Stomach (tissue), 9 donors: ENCODE data around the gene SNRNP35. TPM values are rescaled to one million over a fixed set of nuclear protein-coding genes. Genes with fewer than 3 reads are reported as not detected.
"Not testable (repeated sequence)": the region's sequence is repeated elsewhere in the genome, so short reads cannot be mapped to it uniquely, and the experiment has no call there.

Source experiments
- DNase-seq, 2 donors: peaks; one replicate each; pipeline versions ENCODE4 v3.0.0 to v3.0.0-alpha.2; 2013 to 2019
- H3K27ac ChIP-seq, 5 donors: fragments of 200-600 bp in 4 of 5; sonication (generic) in 4 of 5; one replicate each; pipeline ENCODE4 v1.5.1; 2013 to 2019; ENCODE audit warnings: mild to moderate bottlenecking in 1 of 5, moderate library complexity in 1 of 5
- H3K27me3 ChIP-seq, 3 donors: fragments of 200-600 bp; sonication (generic); one replicate each; pipeline ENCODE4 v1.5.1; 2017 to 2019; ENCODE audit warnings: mixed run types in 1 of 3
- H3K36me3 ChIP-seq, 4 donors: fragments of 200-600 bp; sonication (generic); 1 replicate in 3 of 4; 2 replicates in 1 of 4; pipeline ENCODE4 v1.5.1; 2016 to 2019
- H3K4me1 ChIP-seq, 4 donors: fragments of 200-600 bp; sonication (generic); one replicate each; pipeline ENCODE4 v1.5.1; 2016 to 2019
- H3K4me3 ChIP-seq, 4 donors: fragments of 200-600 bp; sonication (generic) in 3 of 4; one replicate each; pipeline ENCODE4 v1.5.1; 2016 to 2019; ENCODE audit warnings: mild to moderate bottlenecking in 1 of 4
- H3K9me3 ChIP-seq, 4 donors: fragments of 200-600 bp; sonication (generic); one replicate each; pipeline ENCODE4 v1.5.1; 2016 to 2019
- EP300 ChIP-seq: sonication (generic); formaldehyde crosslinking; IDR thresholded peaks from one replicate; pipeline ENCODE4 v1.6.1; 2017; ENCODE audit warnings: antibody characterized with exemption
- POLR2A ChIP-seq, 4 donors: fragments of 450-650 bp; IDR thresholded peaks; one replicate each; pipeline ENCODE4 v1.6.1; 2016; ENCODE audit warnings: antibody characterized with exemption in 4 of 4, control low read depth in 2 of 4, mild to moderate bottlenecking in 1 of 4, moderate library complexity in 1 of 4
- POLR2AphosphoS5 ChIP-seq, 3 donors: sonication (generic); formaldehyde crosslinking; IDR thresholded peaks; one replicate each; pipeline ENCODE4 v1.6.1; 2016; ENCODE audit warnings: antibody characterized with exemption in 3 of 3
- WGBS, 5 donors: extraction: QIAGEN DNeasy Blood & Tissue Kit in 3 of 5; methylation state at CpG; one replicate each; pipeline versions ENCODE4 v1.1.5 to v1.1.7; 2013 to 2018; 5-methylcytosine and 5-hydroxymethylcytosine counted together
- intact Hi-C: fragments of 100-400 bp; cut with DNase I; formaldehyde crosslinking; loops from one replicate; pipeline ENCODE4 v1.15.1; 2023; ENCODE audit warnings: low total_unique reads
- polyA plus RNA-seq, 3 donors: library from polyadenylated mRNA; stranded (reverse); fragments of 200-250 nt; gene quantifications; one replicate each; pipeline ENCODE4 v1.2.3, GENCODE V29; 2013
- total RNA-seq, 5 donors: library from RNA; depleted of rRNA; stranded (reverse); fragments of >200 nt; gene quantifications; one replicate each; pipeline versions ENCODE4 v1.1.0 to v1.2.3, GENCODE V29; 2014 to 2016
- TF ChIP-seq, protein P1 (sequence below), 7 experiments: fragments of 450-650 bp in 4 of 7; fragments of 200-600 bp in 3 of 7; sonication (generic) in 3 of 7; IDR thresholded peaks; one replicate each; pipeline ENCODE4 v1.5.1; 2016 to 2019; ENCODE audit warnings: antibody characterized with exemption in 7 of 7, control low read depth in 2 of 7, mild to moderate bottlenecking in 1 of 7
- donor health status: healthy with polysubstance abuse.
- donor health status: Bipolar disorder and iron deficiency.
- donor health status: healthy.

SNRNP35 gene
- total and polyA plus RNA-seq, 8 donors, result 5.8 to 55.0 (median 31.4) TPM

DNA sequence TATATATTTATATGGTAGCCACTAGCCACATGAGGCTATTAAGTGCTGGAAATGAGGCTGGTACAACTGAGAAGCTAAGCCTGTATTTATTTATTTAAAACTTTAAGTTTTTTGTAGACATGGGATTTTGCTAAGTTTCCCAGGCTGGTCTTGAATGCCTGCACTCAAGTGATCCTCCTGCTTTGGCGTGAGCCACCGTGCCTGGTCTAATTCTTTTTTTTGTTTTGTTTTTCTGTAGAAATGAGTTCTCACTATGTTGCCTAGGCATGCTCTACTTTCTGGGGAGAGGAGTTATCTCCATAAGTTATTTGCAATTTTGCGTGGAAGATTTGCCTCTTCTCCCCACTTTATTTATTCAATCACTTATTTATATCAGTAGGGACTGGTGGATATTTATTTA lies 4.8 kb upstream of the SNRNP35 start:
- no peak for TF ChIP-seq EP300
- TF ChIP-seq, protein P1, sequence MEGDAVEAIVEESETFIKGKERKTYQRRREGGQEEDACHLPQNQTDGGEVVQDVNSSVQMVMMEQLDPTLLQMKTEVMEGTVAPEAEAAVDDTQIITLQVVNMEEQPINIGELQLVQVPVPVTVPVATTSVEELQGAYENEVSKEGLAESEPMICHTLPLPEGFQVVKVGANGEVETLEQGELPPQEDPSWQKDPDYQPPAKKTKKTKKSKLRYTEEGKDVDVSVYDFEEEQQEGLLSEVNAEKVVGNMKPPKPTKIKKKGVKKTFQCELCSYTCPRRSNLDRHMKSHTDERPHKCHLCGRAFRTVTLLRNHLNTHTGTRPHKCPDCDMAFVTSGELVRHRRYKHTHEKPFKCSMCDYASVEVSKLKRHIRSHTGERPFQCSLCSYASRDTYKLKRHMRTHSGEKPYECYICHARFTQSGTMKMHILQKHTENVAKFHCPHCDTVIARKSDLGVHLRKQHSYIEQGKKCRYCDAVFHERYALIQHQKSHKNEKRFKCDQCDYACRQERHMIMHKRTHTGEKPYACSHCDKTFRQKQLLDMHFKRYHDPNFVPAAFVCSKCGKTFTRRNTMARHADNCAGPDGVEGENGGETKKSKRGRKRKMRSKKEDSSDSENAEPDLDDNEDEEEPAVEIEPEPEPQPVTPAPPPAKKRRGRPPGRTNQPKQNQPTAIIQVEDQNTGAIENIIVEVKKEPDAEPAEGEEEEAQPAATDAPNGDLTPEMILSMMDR (IDR thresholded peaks at IDR 0.05), result no peak
- TF ChIP-seq POLR2AphosphoS5 (IDR thresholded peaks at IDR 0.05), result no peak
- TF ChIP-seq POLR2A (IDR thresholded peaks at IDR 0.05), result no peak
- peak in 1 of 2 donors; percentile 57 for DNase-seq
- no peaks in the 10 kb centered on the region for H3K36me3 ChIP-seq
- intact Hi-C loops, result no loop called here
- H3K27me3 ChIP-seq, result no peaks in the 10 kb centered on the region
- no peaks in the 10 kb centered on the region for H3K9me3 ChIP-seq
- peaks cover 0 to 12% (median 10%) of the 10 kb centered on the region in 4 donors for H3K4me1 ChIP-seq
- 42 to 61% (median 57%) methylated on average over 3 of the region's 3 CpGs for WGBS, 5 donors
- H3K4me3 ChIP-seq, result no peak overlapping the region
- H3K27ac ChIP-seq, result no peak overlapping the region

GRCh38 chr12:123463174-123463573 lies 5.2 kb downstream of the SNRNP35 start:
- H3K9me3 ChIP-seq, intact Hi-C loops: not testable (repeated sequence)
- 94 to 98% (median 96%) methylated on average over 11 of the region's 11 CpGs for WGBS, 5 donors

DNA sequence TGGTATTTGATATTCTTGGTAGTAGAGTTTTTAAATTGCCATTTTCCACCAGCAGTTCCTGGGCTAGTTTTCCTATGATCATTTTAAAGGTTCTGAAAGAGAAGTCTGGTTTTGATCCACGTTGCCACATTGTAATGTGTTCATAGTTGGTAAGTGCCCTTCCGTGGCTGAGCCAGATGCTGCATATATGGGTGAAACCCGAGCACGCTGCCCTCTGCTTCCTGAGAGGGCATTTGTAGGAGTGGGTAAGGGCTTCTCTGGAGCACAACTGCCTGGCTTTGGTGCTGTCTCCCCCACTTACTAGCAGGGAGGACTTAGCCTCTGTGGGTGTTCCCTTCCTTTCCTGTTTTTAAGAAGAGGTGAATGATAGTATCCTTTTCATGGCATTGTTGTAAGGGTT lies 7.1 kb downstream of the SNRNP35 start:
- 84 to 90% (median 87%) methylated on average over 4 of the region's 4 CpGs for WGBS, 5 donors

More at GRCh38 chr12:123463174-123463573, 5.2 kb downstream of the SNRNP35 start:
- H3K4me1 ChIP-seq, result peaks cover 9 to 43% (median 16%) of the 10 kb centered on the region in 4 donors
- not testable (repeated sequence) for H3K27ac ChIP-seq, H3K27me3 ChIP-seq, DNase-seq, H3K4me3 ChIP-seq
- H3K36me3 ChIP-seq, result peaks cover 12 to 60% (median 37%) of the 10 kb centered on the region in 4 donors

GRCh38 chr12:123468786-123469185 lies 10.8 kb downstream of the SNRNP35 start:
- 50 to 69% (median 67%) methylated on average over 1 of the region's 1 CpG for WGBS, 5 donors
- no peak for TF ChIP-seq EP300
- TF ChIP-seq, protein P1 (IDR thresholded peaks at IDR 0.05), result no peak
- no peak for TF ChIP-seq POLR2A (IDR thresholded peaks at IDR 0.05)
- peaks cover 0 to 18% (median 4%) of the 10 kb centered on the region in 4 donors for H3K4me1 ChIP-seq
- H3K27me3 ChIP-seq, result no peaks in the 10 kb centered on the region
- no peak for DNase-seq
- peaks cover 23 to 80% (median 64%) of the 10 kb centered on the region in 4 donors for H3K36me3 ChIP-seq
- no peak overlapping the region for H3K27ac ChIP-seq
- no peak overlapping the region for H3K4me3 ChIP-seq
- intact Hi-C loops, result no loop called here
- no peaks in the 10 kb centered on the region for H3K9me3 ChIP-seq

More for the DNA sequence above, 7.1 kb downstream of the SNRNP35 start:
- no peak for DNase-seq
- Histone ChIP-seq H3K36me3 (peaks cover 12 to 63% (median 43%) of the 10 kb centered on the region in 4 donors), H3K27me3 (no peaks in the 10 kb centered on the region), H3K9me3 (no peaks in the 10 kb centered on the region), H3K4me1 (peaks cover 0 to 29% (median 5%) of the 10 kb centered on the region in 4 donors), H3K4me3 (no peak overlapping the region), H3K27ac (no peak overlapping the region)
- TF ChIP-seq, protein P1 (IDR thresholded peaks at IDR 0.05), result no peak
- TF ChIP-seq EP300 (no peak), POLR2AphosphoS5 (IDR thresholded peaks at IDR 0.05) (no peak), POLR2A (IDR thresholded peaks at IDR 0.05) (no peak)
- intact Hi-C loops, result no loop called here

DNA sequence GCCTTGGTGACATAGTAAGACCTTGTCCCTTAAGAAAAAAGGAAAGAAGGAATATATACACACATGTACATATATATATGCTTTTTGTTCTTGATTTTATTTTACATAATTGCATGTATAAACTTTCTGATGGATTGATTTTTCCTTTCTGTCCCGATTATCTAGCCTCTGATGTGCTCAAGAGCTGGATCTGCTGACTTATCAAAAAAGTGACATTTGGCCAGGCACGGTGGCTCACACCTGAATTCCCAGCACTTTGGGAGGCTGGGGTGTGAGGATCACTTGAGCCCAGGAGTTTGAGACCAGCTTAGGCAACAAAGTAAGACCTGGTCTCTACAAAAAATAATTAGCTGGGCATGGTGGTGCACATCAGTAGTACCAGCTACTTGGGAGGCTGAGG lies 12.0 kb downstream of the SNRNP35 start:
- intact Hi-C loops, result no loop called here
- H3K4me3 ChIP-seq, result no peak overlapping the region

More for the DNA sequence above, 12.0 kb downstream of the SNRNP35 start:
- Histone ChIP-seq H3K36me3 (peaks cover 22 to 80% (median 64%) of the 10 kb centered on the region in 4 donors), H3K4me1 (peaks cover 0 to 15% (median 4%) of the 10 kb centered on the region in 4 donors), H3K27ac (no peak overlapping the region), H3K27me3 (no peaks in the 10 kb centered on the region), H3K9me3 (no peaks in the 10 kb centered on the region)
- TF ChIP-seq POLR2A (IDR thresholded peaks at IDR 0.05) (no peak), POLR2AphosphoS5 (IDR thresholded peaks at IDR 0.05) (no peak), EP300 (no peak)
- TF ChIP-seq, protein P1 (IDR thresholded peaks at IDR 0.05), result no peak
- DNase-seq, result no peak
- WGBS, 5 donors, result 89 to 94% (median 90%) methylated on average over 2 of the region's 2 CpGs
